K562 (cell line): Measurements from ENCODE around the gene CHCHD5. TPM values are rescaled to one million over a fixed set of nuclear protein-coding genes. Genes with fewer than 3 reads are reported as not detected.

Experiments used
- CHAMP1 ChIP-seq: fragments of 450-650 bp; IDR thresholded peaks from 2 replicates; pipeline ENCODE4 v1.6.1; 2016; ENCODE audit warnings: mild to moderate bottlenecking
- HDAC1 ChIP-seq, 2 experiments: fragments of 450-650 bp; IDR thresholded peaks; 2 replicates each; pipeline ENCODE4 v1.6.1; 2016 to 2017; ENCODE audit warnings: inconsistent platforms in 1 of 2, mild to moderate bottlenecking in 1 of 2, moderate library complexity in 1 of 2
- MYC ChIP-seq, 2 experiments: fragments of 250-450 bp in 1 of 2; sonication (Bioruptor Pico) in 1 of 2; IDR thresholded peaks; 2 replicates each; pipeline versions ENCODE4 v1.5.1 to v1.6.1; 2012 to 2021; ENCODE audit warnings: low read depth in 2 of 2, borderline replicate concordance in 1 of 2, improper control_type of control experiment in 1 of 2, low read length in 1 of 2, mild to moderate bottlenecking in 1 of 2, moderate library complexity in 1 of 2
- NR4A1 ChIP-seq, 2 experiments: fragments of 250-450 bp in 1 of 2; fragments of 450-650 bp in 1 of 2; sonication (Bioruptor Pico) in 1 of 2; IDR thresholded peaks; 2 replicates each; pipeline versions ENCODE4 v1.4.0 to v1.6.1; 2016 to 2020; ENCODE audit warnings: mild to moderate bottlenecking in 2 of 2, missing compliant biosample characterization in 1 of 2, missing genetic modification characterization in 1 of 2, moderate library complexity in 1 of 2
- RAD21 ChIP-seq, 2 experiments: fragments of 250-450 bp in 1 of 2; fragments of 450-650 bp in 1 of 2; sonication (Bioruptor Pico) in 1 of 2; formaldehyde crosslinking in 1 of 2; IDR thresholded peaks in 1 of 2; conservative IDR thresholded peaks in 1 of 2; 2 replicates each; pipeline versions ENCODE4 v1.4.0 to v1.8.0; 2020 to 2022; ENCODE audit warnings: mild to moderate bottlenecking in 2 of 2, moderate library complexity in 1 of 2
- RBM22 ChIP-seq: fragments of 200-400 bp; formaldehyde crosslinking; IDR thresholded peaks from 2 replicates; pipeline ENCODE4 v1.6.1; 2018; ENCODE audit warnings: low read length, low read depth; ENCODE audit not compliant: poor library complexity, severe bottlenecking
- TEAD1 ChIP-seq, 2 experiments: fragments of 450-650 bp in 1 of 2; sonication (generic) in 1 of 2; formaldehyde crosslinking; IDR thresholded peaks; 2 replicates each; pipeline versions ENCODE4 v1.4.0 to v1.8.0; 2020 to 2022; ENCODE audit warnings: mild to moderate bottlenecking in 2 of 2, missing genetic modification reagents in 1 of 2
- TRIM24 ChIP-seq, 2 experiments: fragments of 450-650 bp; IDR thresholded peaks; 2 replicates each; pipeline ENCODE4 v1.6.1; 2016
- ZNF175 ChIP-seq: fragments of 200-800 bp; sonication (Bioruptor generic); IDR thresholded peaks from 2 replicates; pipeline ENCODE4 v1.6.1; 2016; ENCODE audit warnings: low read depth, mild to moderate bottlenecking, missing genetic modification characterization, missing compliant biosample characterization
- ZNF395 ChIP-seq: fragments of 200-800 bp; sonication (Bioruptor generic); IDR thresholded peaks from 2 replicates; pipeline ENCODE4 v1.6.1; 2017; ENCODE audit warnings: missing genetic modification characterization, missing compliant biosample characterization
- ZNF445 ChIP-seq: fragments of 250-450 bp; sonication (Bioruptor Pico); IDR thresholded peaks from 2 replicates; pipeline ENCODE4 v1.4.0; 2020; ENCODE audit warnings: low read depth, mild to moderate bottlenecking, moderate library complexity
- polyA plus RNA-seq, 8 experiments: library from polyadenylated mRNA; depleted of rRNA in 4 of 8; stranded (reverse) in 5 of 8; unstranded in 3 of 8; fragments of >200 nt; fragmentation: Nextera tagmentation in 2 of 8; fragmentation: Illumina TruSeq in 1 of 8; extraction: Ambion mirVana in 2 of 8; extraction: Trizol in 1 of 8; gene quantifications; 2 replicates each; pipeline versions ENCODE4 v1.2.1 to v1.2.3, GENCODE V29; 2011 to 2014; ENCODE audit warnings: inconsistent platforms in 1 of 8, missing spikeins in 1 of 8
- total RNA-seq, 7 experiments: library from RNA; depleted of rRNA in 6 of 7; stranded (reverse); fragments of >200 nt in 6 of 7; fragmentation: Illumina TruSeq in 2 of 7; extraction: Trizol in 2 of 7; gene quantifications; 2 replicates each; pipeline versions ENCODE4 v1.2.1 to v1.2.3, GENCODE V29; 2011 to 2021; ENCODE audit warnings: low replicate concordance in 1 of 7
- TF ChIP-seq, protein P1 (sequence below): sonication (generic); IDR thresholded peaks from 2 replicates; pipeline ENCODE4 v1.6.1; 2016
- TF ChIP-seq, protein P2 (sequence below): sonication (generic); formaldehyde crosslinking; IDR thresholded peaks from 2 replicates; pipeline ENCODE4 v1.8.0; 2022; ENCODE audit warnings: missing genetic modification reagents, mild to moderate bottlenecking, moderate library complexity, borderline replicate concordance
- TF ChIP-seq, protein P3 (sequence below): sonication (generic); formaldehyde crosslinking; IDR thresholded peaks from 2 replicates; pipeline ENCODE4 v1.8.1; 2023; ENCODE audit warnings: missing genetic modification reagents, mild to moderate bottlenecking, borderline replicate concordance

CHCHD5 gene
- total and polyA plus RNA-seq, 9 of the 15 experiments (the other 6 are each of a cell fraction or from before 2014, with no cell fraction given), result 7.4 to 79.3 (median 33.4) TPM

GRCh38 chr2:112626604-112627059 lies 42.2 kb downstream of the CHCHD5 start (continued):
- peak; percentile 97 to 99 for TF ChIP-seq RAD21 (CRISPR knock-in tag; conservative IDR thresholded peaks at IDR 0.05 in 1 of 2, IDR thresholded peaks at IDR 0.05 in 1 of 2)
- peak; percentile 23; the same call in 1 of the 2 replicates for TF ChIP-seq MYC (IDR thresholded peaks at IDR 0.05; ENCODE audit: low read depth, low read length)
- no peak for TF ChIP-seq MYC (CRISPR knock-in tag; IDR thresholded peaks at IDR 0.05; ENCODE audit: borderline replicate concordance, low read depth)
- TF ChIP-seq TEAD1 (CRISPR knock-in tag; IDR thresholded peaks at IDR 0.05), result no peak
- TF ChIP-seq ZNF445 (CRISPR knock-in tag), result no peak
- TF ChIP-seq RBM22, result no peak
- TF ChIP-seq, protein P1, sequence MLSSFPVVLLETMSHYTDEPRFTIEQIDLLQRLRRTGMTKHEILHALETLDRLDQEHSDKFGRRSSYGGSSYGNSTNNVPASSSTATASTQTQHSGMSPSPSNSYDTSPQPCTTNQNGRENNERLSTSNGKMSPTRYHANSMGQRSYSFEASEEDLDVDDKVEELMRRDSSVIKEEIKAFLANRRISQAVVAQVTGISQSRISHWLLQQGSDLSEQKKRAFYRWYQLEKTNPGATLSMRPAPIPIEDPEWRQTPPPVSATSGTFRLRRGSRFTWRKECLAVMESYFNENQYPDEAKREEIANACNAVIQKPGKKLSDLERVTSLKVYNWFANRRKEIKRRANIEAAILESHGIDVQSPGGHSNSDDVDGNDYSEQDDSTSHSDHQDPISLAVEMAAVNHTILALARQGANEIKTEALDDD, result no peak
- peak; percentile 58; the same call in 1 of the 2 replicates for TF ChIP-seq ZNF395 (CRISPR knock-in tag)
- no peak for TF ChIP-seq TRIM24 (IDR thresholded peaks at IDR 0.05)
- no peak for TF ChIP-seq NR4A1 (CRISPR knock-in tag; IDR thresholded peaks at IDR 0.05)
- peak; percentile 47; the same call in 1 of the 2 replicates for TF ChIP-seq NR4A1 (tag; IDR thresholded peaks at IDR 0.05)
- TF ChIP-seq, protein P2, sequence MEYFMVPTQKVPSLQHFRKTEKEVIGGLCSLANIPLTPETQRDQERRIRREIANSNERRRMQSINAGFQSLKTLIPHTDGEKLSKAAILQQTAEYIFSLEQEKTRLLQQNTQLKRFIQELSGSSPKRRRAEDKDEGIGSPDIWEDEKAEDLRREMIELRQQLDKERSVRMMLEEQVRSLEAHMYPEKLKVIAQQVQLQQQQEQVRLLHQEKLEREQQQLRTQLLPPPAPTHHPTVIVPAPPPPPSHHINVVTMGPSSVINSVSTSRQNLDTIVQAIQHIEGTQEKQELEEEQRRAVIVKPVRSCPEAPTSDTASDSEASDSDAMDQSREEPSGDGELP (CRISPR knock-in tag), result peak; percentile 67; the same call in 1 of the 2 replicates
- TF ChIP-seq, protein P3, sequence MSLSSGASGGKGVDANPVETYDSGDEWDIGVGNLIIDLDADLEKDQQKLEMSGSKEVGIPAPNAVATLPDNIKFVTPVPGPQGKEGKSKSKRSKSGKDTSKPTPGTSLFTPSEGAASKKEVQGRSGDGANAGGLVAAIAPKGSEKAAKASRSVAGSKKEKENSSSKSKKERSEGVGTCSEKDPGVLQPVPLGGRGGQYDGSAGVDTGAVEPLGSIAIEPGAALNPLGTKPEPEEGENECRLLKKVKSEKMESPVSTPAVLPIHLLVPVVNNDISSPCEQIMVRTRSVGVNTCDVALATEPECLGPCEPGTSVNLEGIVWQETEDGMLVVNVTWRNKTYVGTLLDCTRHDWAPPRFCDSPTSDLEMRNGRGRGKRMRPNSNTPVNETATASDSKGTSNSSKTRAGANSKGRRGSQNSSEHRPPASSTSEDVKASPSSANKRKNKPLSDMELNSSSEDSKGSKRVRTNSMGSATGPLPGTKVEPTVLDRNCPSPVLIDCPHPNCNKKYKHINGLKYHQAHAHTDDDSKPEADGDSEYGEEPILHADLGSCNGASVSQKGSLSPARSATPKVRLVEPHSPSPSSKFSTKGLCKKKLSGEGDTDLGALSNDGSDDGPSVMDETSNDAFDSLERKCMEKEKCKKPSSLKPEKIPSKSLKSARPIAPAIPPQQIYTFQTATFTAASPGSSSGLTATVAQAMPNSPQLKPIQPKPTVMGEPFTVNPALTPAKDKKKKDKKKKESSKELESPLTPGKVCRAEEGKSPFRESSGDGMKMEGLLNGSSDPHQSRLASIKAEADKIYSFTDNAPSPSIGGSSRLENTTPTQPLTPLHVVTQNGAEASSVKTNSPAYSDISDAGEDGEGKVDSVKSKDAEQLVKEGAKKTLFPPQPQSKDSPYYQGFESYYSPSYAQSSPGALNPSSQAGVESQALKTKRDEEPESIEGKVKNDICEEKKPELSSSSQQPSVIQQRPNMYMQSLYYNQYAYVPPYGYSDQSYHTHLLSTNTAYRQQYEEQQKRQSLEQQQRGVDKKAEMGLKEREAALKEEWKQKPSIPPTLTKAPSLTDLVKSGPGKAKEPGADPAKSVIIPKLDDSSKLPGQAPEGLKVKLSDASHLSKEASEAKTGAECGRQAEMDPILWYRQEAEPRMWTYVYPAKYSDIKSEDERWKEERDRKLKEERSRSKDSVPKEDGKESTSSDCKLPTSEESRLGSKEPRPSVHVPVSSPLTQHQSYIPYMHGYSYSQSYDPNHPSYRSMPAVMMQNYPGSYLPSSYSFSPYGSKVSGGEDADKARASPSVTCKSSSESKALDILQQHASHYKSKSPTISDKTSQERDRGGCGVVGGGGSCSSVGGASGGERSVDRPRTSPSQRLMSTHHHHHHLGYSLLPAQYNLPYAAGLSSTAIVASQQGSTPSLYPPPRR, result no peak
- TF ChIP-seq ZNF175 (CRISPR knock-in tag), result no peak
- no peak for TF ChIP-seq CHAMP1
- no peak for TF ChIP-seq HDAC1 (IDR thresholded peaks at IDR 0.05)
